AG09309 (cell line): ENCODE measurements around the gene SLC34A1.

Source experiments
- DNase-seq: peaks from one replicate; pipeline ENCODE4 v3.0.0-alpha.2; 2010; ENCODE audit warnings: low read depth
- H3K4me3 ChIP-seq: 2 replicates; pipeline ENCODE4 v1.5.1; 2011; ENCODE audit warnings: mild to moderate bottlenecking, low read depth, low read length, moderate library complexity; ENCODE audit not compliant: control insufficient read depth
- CTCF ChIP-seq: IDR thresholded peaks from 2 replicates; pipeline ENCODE4 v1.5.1; 2011; ENCODE audit warnings: mild to moderate bottlenecking, low read depth, low read length, inconsistent platforms; ENCODE audit not compliant: insufficient read depth, control insufficient read depth; ENCODE audit errors: missing control alignments

The SLC34A1 gene

GRCh38 chr5:177428574-177429217, 44.5 kb downstream of the SLC34A1 start:
- DNase-seq = no peak
- no peak overlapping the region for H3K4me3 ChIP-seq
- no peak for TF ChIP-seq CTCF

GRCh38 chr5:177429248-177430040, 45.2 kb downstream of the SLC34A1 start:
- H3K4me3 ChIP-seq = no peak overlapping the region
- no peak for TF ChIP-seq CTCF
- DNase-seq = no peak

- DNase-seq = no peak
- no peak overlapping the region for H3K4me3 ChIP-seq
- no peak for TF ChIP-seq CTCF
Measured at GRCh38 chr5:177430140-177430951, 46.1 kb downstream of the SLC34A1 start.

- no peak for TF ChIP-seq CTCF
- no peak for DNase-seq
- no peak overlapping the region for H3K4me3 ChIP-seq
Measured at GRCh38 chr5:177430972-177431316, 46.7 kb downstream of the SLC34A1 start.

- H3K4me3 ChIP-seq = no peak overlapping the region
- no peak for DNase-seq
- no peak for TF ChIP-seq CTCF
Measured at GRCh38 chr5:177431317-177432142, 47.3 kb downstream of the SLC34A1 start.
